GM21576 (cell line): ENCODE data around the gene FAAH.

ENCODE experiments used
- ATAC-seq: cut with Tn5 transposase; IDR thresholded peaks from one replicate; pipeline ENCODE4 v1.9.1; 2021; ENCODE audit warnings: mild to moderate bottlenecking, moderate library complexity; ENCODE audit not compliant: unreplicated experiment

Gene FAAH

GRCh38 chr1:46400421-46400820, 6.3 kb downstream of the FAAH start:
- no peak for ATAC-seq

- no peak for ATAC-seq
These were observed 7.2 kb downstream of the FAAH start for GRCh38 chr1:46401154-46401913.

- ATAC-seq: no peak
These were observed 8.0 kb downstream of the FAAH start for GRCh38 chr1:46401964-46402626.

GRCh38 chr1:46403916-46404315, 9.8 kb downstream of the FAAH start:
- ATAC-seq: no peak

GRCh38 chr1:46404482-46405196, 10.5 kb downstream of the FAAH start:
- ATAC-seq: no peak

GRCh38 chr1:46405197-46405555, 11.1 kb downstream of the FAAH start:
- no peak for ATAC-seq

- no peak for ATAC-seq
These were observed 11.6 kb downstream of the FAAH start for GRCh38 chr1:46405724-46406123.

GRCh38 chr1:46406881-46407608, 12.9 kb downstream of the FAAH start:
- no peak for ATAC-seq

GRCh38 chr1:46407636-46408035, 13.5 kb downstream of the FAAH start:
- ATAC-seq: no peak

- no peak for ATAC-seq
These were observed 14.4 kb downstream of the FAAH start for GRCh38 chr1:46408356-46409062.

GRCh38 chr1:46409063-46409372, 14.9 kb downstream of the FAAH start:
- no peak for ATAC-seq

- no peak for ATAC-seq
These were observed 16.3 kb downstream of the FAAH start for GRCh38 chr1:46410156-46411009.

GRCh38 chr1:46411010-46411405, 16.9 kb downstream of the FAAH start:
- no peak for ATAC-seq

GRCh38 chr1:46411601-46412341, 17.7 kb downstream of the FAAH start:
- no peak for ATAC-seq

GRCh38 chr1:46412893-46413595, 18.9 kb downstream of the FAAH start:
- ATAC-seq: no peak

- ATAC-seq: no peak
These were observed 19.5 kb downstream of the FAAH start for GRCh38 chr1:46413596-46413985.

- ATAC-seq: no peak
These were observed 21.4 kb downstream of the FAAH start for GRCh38 chr1:46415514-46415913.

GRCh38 chr1:46418976-46419375, 24.9 kb downstream of the FAAH start:
- no peak for ATAC-seq

GRCh38 chr1:46420533-46420915, 26.4 kb downstream of the FAAH start:
- no peak for ATAC-seq
